SW480 (cell line): ENCODE results near the gene GPM6B.
"Not testable (repeated sequence)": the region's sequence is repeated elsewhere in the genome, so short reads cannot be mapped to it uniquely, and the experiment has no call there.

Experiments used
- DNase-seq: peaks from one replicate; pipeline ENCODE4 v3.0.0-alpha.2; 2016; ENCODE audit warnings: low spot score

Gene GPM6B

GRCh38 chrX:13724878-13725277 lies 92.0 kb downstream of the GPM6B start:
- not testable (repeated sequence) for DNase-seq

- DNase-seq: no peak
Observed at GRCh38 chrX:13721819-13722519, 94.9 kb downstream of the GPM6B start.

- no peak for DNase-seq
Observed at GRCh38 chrX:13721371-13721770, 95.5 kb downstream of the GPM6B start.
